GM21360 (cell line): Measurements from ENCODE around the gene TNFRSF4.

Experiments
- ATAC-seq: cut with Tn5 transposase; IDR thresholded peaks from one replicate; pipeline ENCODE4 v1.9.1; 2021; ENCODE audit warnings: mild to moderate bottlenecking, moderate library complexity; ENCODE audit not compliant: unreplicated experiment

Gene TNFRSF4

DNA sequence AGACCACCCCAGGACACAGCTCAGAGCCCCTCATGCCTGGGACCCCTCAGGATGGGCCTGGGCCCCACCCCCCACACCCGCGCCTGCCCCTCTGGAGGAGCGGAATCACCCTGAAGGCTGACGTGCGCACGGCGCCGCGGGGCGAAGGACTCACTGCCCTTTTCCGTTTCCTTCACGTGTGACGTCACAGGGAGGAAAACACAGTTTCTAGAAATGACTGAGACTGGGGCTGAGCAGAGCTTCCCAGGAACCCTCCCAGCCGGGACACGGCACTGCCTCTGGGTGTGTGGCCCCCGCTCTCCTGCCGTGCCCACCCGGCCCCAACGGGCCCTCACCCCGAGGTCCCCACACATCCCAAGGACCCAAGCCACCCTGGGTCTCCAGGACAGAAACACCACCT, 5.4 kb upstream of the TNFRSF4 start:
- no peak for ATAC-seq

GRCh38 chr1:1218524-1219200, 4.7 kb upstream of the TNFRSF4 start:
- ATAC-seq: no peak

- ATAC-seq: no peak
Measured at GRCh38 chr1:1217621-1218523, 3.9 kb upstream of the TNFRSF4 start.

- ATAC-seq: no peak
Measured at GRCh38 chr1:1216770-1217620, 3.0 kb upstream of the TNFRSF4 start.

DNA sequence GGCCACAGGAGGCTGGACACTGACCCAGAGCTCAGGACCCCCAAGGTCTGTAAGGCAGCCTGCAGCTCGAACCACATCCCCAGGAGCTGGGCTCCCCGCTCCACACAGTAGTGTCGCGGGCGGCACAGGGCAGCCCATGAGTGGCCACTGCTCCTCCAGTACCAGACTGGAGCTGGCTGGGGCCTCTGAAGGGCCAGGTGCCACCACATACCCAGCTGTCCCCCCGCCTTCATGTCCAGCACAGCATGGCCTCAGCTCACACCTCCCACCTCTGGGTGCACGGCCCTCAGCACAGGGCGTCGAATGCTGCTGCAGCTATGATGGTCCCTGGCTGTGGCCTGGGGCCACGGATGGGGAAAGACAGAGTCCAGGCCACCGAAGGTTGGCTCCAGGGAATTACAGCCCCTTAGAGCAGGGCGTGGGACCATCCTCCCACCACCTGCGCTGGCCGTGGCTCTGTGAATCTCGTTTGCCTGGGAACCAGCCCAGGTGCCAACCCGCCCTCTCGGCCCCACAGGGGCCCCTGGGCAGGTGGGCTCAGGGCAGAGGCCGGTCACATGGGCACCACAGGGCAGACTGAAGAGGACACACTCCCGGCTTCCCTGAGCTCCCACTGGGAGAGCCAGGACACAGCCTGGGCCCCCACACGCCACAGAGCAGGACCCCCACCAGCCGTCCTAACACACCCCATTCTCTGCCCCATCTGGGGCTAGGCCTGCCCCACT, 2.1 kb upstream of the TNFRSF4 start:
- ATAC-seq: no peak

DNA sequence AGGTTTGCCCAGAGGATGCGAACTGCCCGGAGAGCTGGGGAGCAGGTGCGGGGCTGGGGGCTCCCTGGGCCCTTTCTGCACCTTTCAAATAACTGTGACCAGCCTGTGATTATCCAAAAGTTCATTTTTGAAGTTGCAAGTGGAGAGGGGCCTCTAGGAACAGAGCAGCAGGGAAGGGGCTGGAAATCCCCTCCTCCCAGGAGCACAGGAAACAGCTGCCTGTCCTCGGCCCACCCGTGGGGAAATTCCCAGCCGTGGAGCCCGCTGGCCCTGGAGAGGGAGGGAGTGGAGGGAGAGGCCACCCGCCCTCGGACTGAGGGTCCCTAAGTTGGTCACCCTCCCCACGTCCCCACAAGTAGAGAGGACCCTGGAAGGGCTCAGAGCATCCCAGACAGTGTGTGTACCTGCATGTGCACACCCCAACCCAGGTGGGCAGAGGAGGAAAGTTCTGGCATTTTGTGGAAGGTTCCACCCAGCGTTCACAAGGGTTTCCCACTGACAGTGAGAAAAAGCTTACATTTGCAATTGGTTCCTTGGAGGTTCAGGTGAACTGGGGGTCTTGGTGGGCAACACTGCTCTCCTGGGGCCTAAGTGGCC, 1.2 kb upstream of the TNFRSF4 start:
- no peak for ATAC-seq

GRCh38 chr1:1212780-1213344, 1.1 kb downstream of the TNFRSF4 start:
- no peak for ATAC-seq

GRCh38 chr1:1211541-1212441, 2.2 kb downstream of the TNFRSF4 start:
- no peak for ATAC-seq

DNA sequence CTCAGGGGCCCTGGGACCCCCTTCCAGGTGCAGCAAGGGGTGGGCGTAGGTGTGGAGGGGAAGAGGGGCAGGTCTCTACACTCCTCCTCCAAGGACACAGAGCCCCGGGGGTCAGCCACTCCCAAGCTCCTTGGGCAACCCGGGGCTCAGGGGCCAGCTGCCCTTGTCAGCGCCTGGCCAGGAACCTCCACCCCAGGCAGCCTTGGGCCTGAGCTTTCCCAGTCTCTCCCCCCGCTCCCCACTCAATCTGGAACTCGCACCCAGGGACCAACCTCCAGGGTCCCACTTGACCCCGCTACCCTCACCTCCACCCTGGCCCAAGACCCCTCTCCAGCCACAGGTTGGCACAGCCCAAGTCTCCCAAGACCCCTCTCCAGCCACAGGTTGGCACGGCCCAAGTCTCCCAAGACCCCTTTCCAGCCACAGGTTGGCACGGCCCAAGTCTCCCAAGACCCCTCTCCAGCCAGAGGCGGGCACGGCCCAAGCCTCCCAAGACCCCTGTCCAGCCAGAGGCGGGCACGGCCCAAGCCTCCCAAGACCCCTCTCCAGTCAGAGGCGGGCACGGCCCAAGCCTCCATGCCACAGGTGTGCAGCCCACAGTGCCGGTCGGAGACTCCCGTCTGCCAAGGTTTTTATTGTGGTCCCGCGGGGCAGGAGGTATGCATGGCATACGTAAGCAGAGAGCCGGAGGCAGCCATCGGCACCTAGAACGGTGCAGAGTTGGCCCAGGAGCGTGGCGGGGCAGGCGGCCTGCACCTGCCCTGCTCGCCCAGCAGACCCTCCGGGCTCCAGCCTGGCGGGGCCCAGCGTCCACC, 3.0 kb downstream of the TNFRSF4 start:
- no peak for ATAC-seq

GRCh38 chr1:1208713-1209433, 5.1 kb downstream of the TNFRSF4 start:
- no peak for ATAC-seq

DNA sequence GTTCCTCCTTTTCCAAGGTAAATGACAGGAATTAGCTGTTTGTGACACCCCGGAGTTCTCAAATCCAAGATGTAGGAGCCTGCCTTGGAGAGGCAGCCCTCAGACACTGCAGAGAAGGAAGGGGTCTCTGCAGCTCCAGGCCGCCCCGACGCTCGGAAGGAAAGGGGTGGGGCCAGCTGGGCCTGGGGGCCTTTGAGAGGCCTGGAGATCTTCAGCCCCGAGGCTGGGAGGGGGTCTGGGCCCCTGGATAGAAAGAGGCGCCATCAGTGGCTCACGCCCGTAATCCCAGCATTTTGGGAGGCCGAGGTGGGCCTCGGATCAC, 6.4 kb downstream of the TNFRSF4 start:
- no peak for ATAC-seq

DNA sequence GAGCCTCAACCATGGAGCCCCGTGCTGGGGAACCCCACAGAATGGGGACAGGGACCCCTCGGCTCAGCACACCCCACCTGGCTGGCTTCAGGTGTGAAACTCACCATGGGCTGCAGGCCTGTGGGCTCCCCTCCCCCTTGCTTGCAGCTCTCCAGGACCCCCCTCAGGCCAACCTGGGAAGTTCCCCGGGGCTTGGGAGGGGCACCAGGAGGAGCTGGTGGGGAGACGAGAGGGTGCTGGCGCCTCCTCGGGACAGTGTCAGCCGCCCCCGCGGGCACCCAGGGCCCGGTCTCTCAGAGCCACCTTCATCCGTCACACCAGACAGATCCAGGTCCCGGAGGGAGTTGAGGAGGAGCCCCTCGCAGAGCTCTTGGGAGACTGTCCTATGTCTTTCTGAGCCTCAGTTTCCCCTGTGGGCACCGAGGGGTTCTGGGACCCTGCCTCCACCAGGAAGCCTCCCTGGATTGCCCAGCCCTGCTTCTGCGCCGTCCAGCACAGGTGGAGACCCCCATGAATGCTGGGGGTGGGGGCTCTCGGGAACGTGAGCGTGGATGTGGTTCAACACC, 6.9 kb downstream of the TNFRSF4 start:
- no peak for ATAC-seq

DNA sequence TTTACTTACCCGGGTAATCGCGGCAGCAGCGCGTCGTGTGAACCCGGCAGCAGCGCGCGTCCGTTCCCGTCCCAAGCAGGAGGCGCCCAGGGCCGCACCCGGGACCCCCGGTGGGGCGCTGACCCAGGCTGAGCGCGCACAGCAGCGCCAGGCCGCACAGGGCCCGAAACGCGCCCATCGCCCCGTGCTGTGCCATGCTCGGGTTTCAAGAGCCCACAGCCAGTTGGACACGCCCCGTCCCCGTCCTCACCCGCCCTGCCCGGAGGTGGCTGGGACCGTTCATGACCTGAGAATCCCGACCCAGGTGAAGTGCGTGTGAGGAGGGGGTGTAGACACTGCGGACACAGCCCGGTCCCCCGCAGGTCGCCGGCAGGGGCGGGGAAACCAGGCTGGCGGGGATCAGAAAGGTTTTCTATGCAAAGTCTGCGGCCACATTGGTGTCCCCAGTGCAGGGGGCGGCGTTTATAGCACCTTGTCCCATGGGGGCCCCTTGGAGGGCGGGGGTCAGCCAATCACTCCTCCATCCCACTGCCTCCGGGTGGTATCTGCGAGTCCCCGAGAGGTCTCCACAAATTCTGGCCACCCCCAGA, 7.5 kb downstream of the TNFRSF4 start, which contains the start of gene TNFRSF18:
Gene TNFRSF18, minus strand, starts transcription at position 217 of the 590 bp plus-strand sequence. Its CDS starts 21 bp downstream, at position 196.
- ATAC-seq: no peak

GRCh38 chr1:1205769-1206375, 8.1 kb downstream of the TNFRSF4 start:
- no peak for ATAC-seq

- no peak for ATAC-seq
Measured at GRCh38 chr1:1204998-1205768, 8.8 kb downstream of the TNFRSF4 start.
